ENCODE measurements around the gene NIFK.

GRCh38 chr2:121748202-121748601, 11.5 kb upstream of the NIFK start:
- TF ChIP-seq CTCF (IDR thresholded peaks at IDR 0.05) (no peak), POLR2A (IDR thresholded peaks at IDR 0.05) (no peak), POLR2AphosphoS5 (IDR thresholded peaks at IDR 0.05) (no peak), EP300 (IDR thresholded peaks at IDR 0.05) (no peak)

All from suprapubic skin (tissue), 4 donors.